Heart left ventricle (tissue), 16 donors: ENCODE measurements around the gene OSBP2. TPM values are rescaled to one million over a fixed set of nuclear protein-coding genes. Genes with fewer than 3 reads are reported as not detected.
"Not testable (repeated sequence)": the region's sequence is repeated elsewhere in the genome, so short reads cannot be mapped to it uniquely, and the experiment has no call there.

ENCODE experiments used
- ATAC-seq, 4 donors: fragments of 200-7000 bp; cut with Tn5 transposase; one replicate each; pipeline ENCODE4 v1.9.1; 2020 to 2022; ENCODE audit warnings: moderate library complexity in 4 of 4, mild to moderate bottlenecking in 3 of 4, moderate number of reproducible peaks in 1 of 4
- DNase-seq, 5 donors: peaks; one replicate each; pipeline ENCODE4 v3.0.0-alpha.2; 2020
- H3K27ac ChIP-seq, 12 donors: fragments of 200-600 bp; sonication (generic) in 4 of 12; one replicate each; pipeline versions ENCODE4 v1.5.0 to v1.8.0; 2016 to 2022; ENCODE audit warnings: mild to moderate bottlenecking in 2 of 12
- H3K27me3 ChIP-seq, 9 donors: fragments of 200-600 bp; sonication (generic) in 2 of 9; one replicate each; pipeline versions ENCODE4 v1.5.1 to v1.8.0; 2016 to 2022; ENCODE audit warnings: mild to moderate bottlenecking in 3 of 9
- H3K36me3 ChIP-seq, 9 donors: fragments of 200-600 bp; sonication (generic) in 2 of 9; one replicate each; pipeline versions ENCODE4 v1.5.0 to v1.8.0; 2018 to 2022; ENCODE audit warnings: mild to moderate bottlenecking in 2 of 9
- H3K4me1 ChIP-seq, 12 donors: fragments of 200-600 bp; sonication (generic) in 4 of 12; one replicate each; pipeline versions ENCODE4 v1.5.0 to v1.8.0; 2016 to 2022; ENCODE audit warnings: mild to moderate bottlenecking in 3 of 12
- H3K4me3 ChIP-seq, 12 donors: fragments of 200-600 bp; sonication (generic) in 4 of 12; one replicate each; pipeline versions ENCODE4 v1.5.0 to v1.8.0; 2017 to 2022; ENCODE audit warnings: mild to moderate bottlenecking in 9 of 12, moderate library complexity in 4 of 12
- H3K9me3 ChIP-seq, 12 donors: fragments of 200-600 bp; sonication (generic) in 4 of 12; one replicate each; pipeline versions ENCODE4 v1.5.0 to v1.8.0; 2016 to 2022; ENCODE audit warnings: mild to moderate bottlenecking in 1 of 12
- POLR2A ChIP-seq, 2 donors: fragments of 450-650 bp; IDR thresholded peaks; one replicate each; pipeline ENCODE4 v1.6.1; 2017; ENCODE audit warnings: antibody characterized with exemption in 2 of 2, mild to moderate bottlenecking in 2 of 2, moderate library complexity in 2 of 2
- WGBS, 4 donors: extraction: QIAGEN DNeasy Blood & Tissue Kit in 2 of 4; methylation state at CpG; one replicate each; pipeline versions ENCODE4 v1.1.5 to v1.1.7; 2013 to 2018; 5-methylcytosine and 5-hydroxymethylcytosine counted together
- intact Hi-C, 10 donors: fragments of 100-400 bp; cut with DNase I; formaldehyde crosslinking; loops; one replicate each; pipeline versions ENCODE4 v1.11.1 to v1.14.2; 2022
- polyA plus RNA-seq, 2 donors: library from polyadenylated mRNA; stranded (reverse); fragments of 200-250 nt; gene quantifications; one replicate each; pipeline ENCODE4 v1.2.3, GENCODE V29; 2013
- total RNA-seq, 9 donors: library from RNA; depleted of rRNA in 2 of 9; stranded (reverse); fragments of >200 nt in 2 of 9; fragmentation: NEBNext Ultra II Directional in 3 of 9; extraction: Animal tissue kit (Norgen Biotek cat#: 25700) in 3 of 9; gene quantifications; one replicate each; pipeline versions ENCODE4 v1.1.0 to v1.2.4, GENCODE V29; 2016 to 2023
- TF ChIP-seq, protein P1 (sequence below), 12 donors: fragments of 200-600 bp; sonication (generic) in 4 of 12; IDR thresholded peaks; one replicate each; pipeline versions ENCODE4 v1.5.0 to v1.8.0; 2018 to 2022; ENCODE audit warnings: antibody characterized with exemption in 12 of 12, mild to moderate bottlenecking in 5 of 12
- donor health status: ischemic (EF 13 %, LVEDD 7.1; RV severe dilation, severe dysfunction).
- donor health status: healthy with polysubstance abuse.
- donor health status: DM: no; HTN: yes; CAD: no.
- donor health status: DM: no; HTN: no; CAD: no.
- donor health status: ischemic (EF 25% LVEDD 6.9; RV normal size, moderate dysfunction).
- donor health status: ischemic (EF 25% LVEDD 5.7; RV mildly dilated, moderate dysfunction).
- donor health status: healthy.
- donor health status: DM: yes; HTN: yes; CAD: no.
- donor health status: ischemic (EF 35%, LVEDD 5.7; RV mildly dilated, moderate dysfunction).
- donor health status: nonischemic (EF 11% LVEDD 7.7; RV severe dilation, severe dysfunction).
- donor health status: DM: yes; HTN: yes; CAD: no.
- donor health status: PGD.
- donor health status: ischemic (EF 29% LVEDD 5.4; RV normal size, mild dysfunction).
- donor health status: nonischemic (EF 23%, LVEDD 6.1; RV moderate dilation, normal function).

Gene OSBP2
- total and polyA plus RNA-seq, 11 donors: 2.0 to 23.5 (median 12.2) TPM

DNA sequence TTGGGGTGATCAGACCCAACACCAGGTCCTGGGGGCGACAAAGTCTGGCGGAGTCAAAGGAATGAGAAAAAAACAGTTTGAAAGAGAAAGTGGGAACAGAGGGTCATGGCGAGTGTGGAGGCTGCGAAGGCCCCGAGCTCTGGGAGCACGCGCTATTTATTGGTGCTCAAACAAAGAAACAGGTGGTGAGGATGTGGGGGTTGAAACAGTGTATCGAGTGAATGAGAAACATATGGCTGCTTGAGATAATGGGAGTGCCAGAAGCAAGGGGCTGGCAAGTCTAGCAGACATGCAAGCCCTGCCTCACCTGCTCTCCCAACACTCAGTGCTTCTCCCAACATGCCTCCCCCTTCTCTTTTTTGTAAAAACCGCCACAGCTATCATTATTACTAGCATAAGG is 19.2 kb upstream of the OSBP2 start:
- no peak overlapping the region for H3K4me3 ChIP-seq
- DNase-seq: no peak
- no peak for TF ChIP-seq POLR2A (IDR thresholded peaks at IDR 0.05)
- TF ChIP-seq, protein P1, sequence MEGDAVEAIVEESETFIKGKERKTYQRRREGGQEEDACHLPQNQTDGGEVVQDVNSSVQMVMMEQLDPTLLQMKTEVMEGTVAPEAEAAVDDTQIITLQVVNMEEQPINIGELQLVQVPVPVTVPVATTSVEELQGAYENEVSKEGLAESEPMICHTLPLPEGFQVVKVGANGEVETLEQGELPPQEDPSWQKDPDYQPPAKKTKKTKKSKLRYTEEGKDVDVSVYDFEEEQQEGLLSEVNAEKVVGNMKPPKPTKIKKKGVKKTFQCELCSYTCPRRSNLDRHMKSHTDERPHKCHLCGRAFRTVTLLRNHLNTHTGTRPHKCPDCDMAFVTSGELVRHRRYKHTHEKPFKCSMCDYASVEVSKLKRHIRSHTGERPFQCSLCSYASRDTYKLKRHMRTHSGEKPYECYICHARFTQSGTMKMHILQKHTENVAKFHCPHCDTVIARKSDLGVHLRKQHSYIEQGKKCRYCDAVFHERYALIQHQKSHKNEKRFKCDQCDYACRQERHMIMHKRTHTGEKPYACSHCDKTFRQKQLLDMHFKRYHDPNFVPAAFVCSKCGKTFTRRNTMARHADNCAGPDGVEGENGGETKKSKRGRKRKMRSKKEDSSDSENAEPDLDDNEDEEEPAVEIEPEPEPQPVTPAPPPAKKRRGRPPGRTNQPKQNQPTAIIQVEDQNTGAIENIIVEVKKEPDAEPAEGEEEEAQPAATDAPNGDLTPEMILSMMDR (IDR thresholded peaks at IDR 0.05): no peak
- intact Hi-C loops: loop anchor here in 1 of 10 donors (5.0 kb wide), 1 partner anchor 38 kb away; the partner anchor contains the start of gene SLC35E4
- WGBS, 4 donors: 71 to 86% (median 77%) methylated on average over 9 of the region's 9 CpGs
- no peak for ATAC-seq
- H3K36me3 ChIP-seq: no peaks in the 10 kb centered on the region
- peaks cover 0 to 14% (median 0%) of the 10 kb centered on the region in 9 donors for H3K27me3 ChIP-seq
- no peaks in the 10 kb centered on the region for H3K9me3 ChIP-seq
- peaks cover 0 to 1% (median 0%) of the 10 kb centered on the region in 12 donors for H3K4me1 ChIP-seq
- H3K27ac ChIP-seq: no peak overlapping the region

DNA sequence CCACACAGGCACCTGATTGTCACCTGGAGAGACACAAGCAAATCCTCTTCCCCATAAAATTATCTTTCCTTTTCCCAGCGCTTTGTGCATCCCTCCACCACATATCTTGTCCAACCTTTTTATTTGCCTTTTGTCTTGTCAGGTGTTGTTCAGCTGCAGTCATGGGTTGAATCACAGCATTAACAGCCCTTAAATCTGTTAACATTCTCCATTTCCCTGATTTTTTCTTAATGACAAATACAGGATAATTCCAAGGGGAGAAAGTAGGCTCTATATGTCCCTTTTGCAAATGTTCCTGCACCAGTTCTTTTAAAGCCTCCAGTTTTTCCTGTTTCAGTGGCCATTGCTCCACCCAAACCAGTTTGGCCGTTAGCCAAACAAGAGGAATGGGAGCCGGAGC is 18.1 kb upstream of the OSBP2 start:
- DNase-seq, H3K36me3 ChIP-seq, H3K27ac ChIP-seq, H3K4me3 ChIP-seq, H3K9me3 ChIP-seq, ATAC-seq: not testable (repeated sequence)
- Histone ChIP-seq H3K4me1 (peaks cover 0 to 11% (median 0%) of the 10 kb centered on the region in 12 donors), H3K27me3 (peaks cover 0 to 14% (median 0%) of the 10 kb centered on the region in 9 donors)
- intact Hi-C loops: loop anchor here in 1 of 10 donors (5.0 kb wide), 1 partner anchor 39 kb away; the partner anchor contains the start of gene SLC35E4
- 69 to 74% (median 71%) methylated on average over 3 of the region's 3 CpGs for WGBS, 4 donors

DNA sequence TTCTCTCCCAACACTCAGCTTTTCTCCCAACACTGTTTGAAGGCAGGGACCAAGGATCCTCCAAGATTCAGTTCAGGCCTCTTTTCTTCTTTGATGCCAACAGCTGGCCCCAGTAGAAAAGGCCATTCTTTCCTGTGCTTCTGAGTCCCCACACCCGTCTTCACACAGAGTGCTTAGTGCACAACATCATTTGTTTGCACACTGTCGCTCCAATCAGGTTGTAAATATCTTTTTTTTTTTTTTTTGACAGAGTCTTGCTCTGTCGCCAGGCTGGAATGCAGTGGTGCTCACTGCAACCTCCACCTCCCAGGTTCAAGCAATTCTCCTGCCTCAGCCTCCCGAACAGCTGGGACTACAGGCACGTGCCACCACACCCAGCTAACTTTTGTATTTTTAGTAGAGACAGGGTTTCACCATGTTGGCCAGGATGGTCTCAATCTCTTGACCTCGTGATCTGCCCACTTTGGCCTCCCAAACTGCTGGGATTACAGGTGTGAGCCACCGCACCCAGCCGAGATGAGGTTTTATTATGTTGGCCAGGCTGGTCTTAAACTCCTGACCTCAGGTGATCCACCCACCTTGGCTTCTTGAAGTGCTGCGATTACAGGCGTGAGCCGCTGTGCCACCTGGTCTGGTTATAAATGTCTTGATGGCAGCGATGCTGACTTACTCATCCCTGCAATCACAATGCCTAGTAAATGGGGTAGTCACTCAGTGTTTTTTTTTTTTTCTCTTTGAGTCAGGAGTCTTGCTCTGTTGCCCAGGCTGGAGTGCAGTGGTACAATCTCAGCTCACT is 14.6 kb upstream of the OSBP2 start:
- ATAC-seq, H3K4me3 ChIP-seq, DNase-seq, H3K9me3 ChIP-seq, H3K36me3 ChIP-seq, H3K27ac ChIP-seq: not testable (repeated sequence)
- intact Hi-C loops: loop anchor here in 1 of 10 donors (5.0 kb wide), 1 partner anchor 43 kb away; the partner anchor contains the start of gene SLC35E4
- H3K27me3 ChIP-seq: peaks cover 0 to 13% (median 0%) of the 10 kb centered on the region in 9 donors
- H3K4me1 ChIP-seq: peaks cover 0 to 11% (median 0%) of the 10 kb centered on the region in 12 donors
- WGBS, 4 donors: 86 to 91% (median 88%) methylated on average over 12 of the region's 12 CpGs

DNA sequence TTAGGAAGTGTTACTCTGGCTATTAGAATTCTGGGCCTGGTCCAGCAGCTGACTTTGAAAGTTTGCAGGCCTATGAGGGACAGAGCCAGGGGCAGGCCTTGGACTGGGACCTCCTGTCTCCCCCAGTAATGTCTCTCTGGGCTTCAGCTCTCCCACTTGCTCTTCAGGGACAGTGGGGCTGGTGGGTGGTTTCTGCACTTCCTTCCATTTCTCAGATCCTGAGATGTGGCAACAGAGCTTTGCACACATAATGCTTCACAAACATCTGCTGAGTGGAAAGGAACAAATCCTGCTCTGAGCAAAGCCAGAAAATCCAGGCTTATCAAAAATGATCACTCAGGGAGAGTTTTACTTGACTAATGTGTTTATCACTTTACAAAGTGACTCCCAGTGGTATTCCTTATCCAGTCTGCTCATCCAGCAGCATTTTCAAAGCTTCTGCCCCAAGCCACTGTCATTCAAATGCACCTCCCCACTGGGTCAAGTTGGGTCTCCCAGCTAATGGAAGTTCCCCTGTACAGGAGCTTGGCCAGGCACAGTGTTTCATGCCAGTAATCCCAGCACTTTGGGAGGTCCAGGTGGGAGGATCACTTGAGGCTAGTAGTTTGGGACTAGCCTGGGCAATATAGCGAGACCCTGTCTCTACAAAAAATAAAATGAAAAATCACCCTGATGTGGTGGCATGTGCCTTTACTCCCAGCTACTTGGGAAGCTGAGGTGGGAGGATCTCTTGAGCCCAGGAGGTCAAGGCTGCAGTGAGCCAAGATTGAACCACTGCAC is 13.5 kb upstream of the OSBP2 start:
- DNase-seq (peak in 2 of 5 donors; percentile 16 to 52), ATAC-seq (peak in 3 of 4 donors; percentile 37 to 56 (median 47))
- Histone ChIP-seq H3K4me3 (no peak overlapping the region), H3K4me1 (peaks cover 0 to 11% (median 0%) of the 10 kb centered on the region in 12 donors), H3K36me3 (no peaks in the 10 kb centered on the region), H3K9me3 (no peaks in the 10 kb centered on the region), H3K27me3 (peaks cover 0 to 2% (median 0%) of the 10 kb centered on the region in 9 donors), H3K27ac (peak overlapping the region in 1 of 12 donors; percentile 32)
- no peak for TF ChIP-seq POLR2A (IDR thresholded peaks at IDR 0.05)
- TF ChIP-seq, protein P1 (IDR thresholded peaks at IDR 0.05): no peak
- WGBS, 4 donors: 98 to 100% (median 99%) methylated on average over 1 of the region's 1 CpG
- intact Hi-C loops: no loop called here

DNA sequence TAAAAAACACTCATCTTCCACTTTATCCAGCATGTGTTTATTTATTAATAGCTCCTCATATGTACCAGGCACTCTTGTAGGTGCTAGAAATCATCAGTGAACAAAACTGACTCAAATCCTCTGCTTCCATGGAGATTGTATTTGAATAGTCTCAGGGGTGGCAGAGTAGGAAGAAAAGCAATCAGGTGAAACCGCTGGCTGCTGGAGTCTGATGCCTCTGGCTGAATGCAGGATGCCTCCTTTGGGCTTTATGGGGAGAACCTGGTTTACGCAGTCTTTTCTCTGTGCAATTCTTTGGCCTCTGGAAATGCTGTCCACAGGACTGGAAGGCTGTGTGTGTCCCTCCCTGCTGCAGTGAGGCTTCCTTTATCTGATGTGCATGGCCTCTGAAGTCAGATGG is 12.8 kb upstream of the OSBP2 start:
- no peak overlapping the region for H3K4me3 ChIP-seq
- DNase-seq: no peak
- H3K36me3 ChIP-seq: no peaks in the 10 kb centered on the region
- 64 to 90% (median 83%) methylated on average over 2 of the region's 2 CpGs for WGBS, 4 donors
- peaks cover 0 to 11% (median 0%) of the 10 kb centered on the region in 12 donors for H3K4me1 ChIP-seq
- no peaks in the 10 kb centered on the region for H3K9me3 ChIP-seq
- no peak overlapping the region for H3K27ac ChIP-seq
- TF ChIP-seq, protein P1 (IDR thresholded peaks at IDR 0.05): no peak
- TF ChIP-seq POLR2A (IDR thresholded peaks at IDR 0.05): no peak
- no peaks in the 10 kb centered on the region for H3K27me3 ChIP-seq
- no peak for ATAC-seq
- intact Hi-C loops: no loop called here
